SK-N-SH (cell line): ENCODE data around the gene UTP3. TPM values are rescaled to one million over a fixed set of nuclear protein-coding genes. Genes with fewer than 3 reads are reported as not detected.
A peak's percentile ranks its signal among the peaks of the same experiment; 100 is the strongest.

Source experiments
- CTCF ChIA-PET: fragments of 300-600, 350-600 bp; formaldehyde crosslinking; extraction: SDS; loops from one replicate; lab custom pipeline; 2021; lab: Yijun Ruan, JAX
- POLR2A ChIA-PET: fragments of 350-600 bp; sonication (Branson Sonifier 250); formaldehyde crosslinking; extraction: SDS; loops from one replicate; lab custom pipeline; 2020; ENCODE audit warnings: antibody characterized with exemption, inconsistent platforms; lab: Yijun Ruan, JAX
- DNase-seq: peaks from one replicate; pipeline ENCODE4 v3.0.0; 2012
- H2AFZ ChIP-seq: fragments of 200-600 bp; sonication (generic); 2 replicates; pipeline ENCODE4 v1.8.1; 2016; ENCODE audit warnings: antibody characterized with exemption, mild to moderate bottlenecking, low read depth
- H3F3A ChIP-seq: fragments of 200-600 bp; sonication (generic); replicated peaks from 2 replicates; pipeline ENCODE3; 2016; ENCODE audit warnings: antibody characterized with exemption, mild to moderate bottlenecking; ENCODE audit not compliant: insufficient read depth
- H3K27ac ChIP-seq, 2 experiments: fragments of 200-500 bp in 1 of 2; fragments of 200-600 bp in 1 of 2; sonication (Bioruptor generic) in 1 of 2; sonication (generic), shearing (Covaris generic) in 1 of 2; 2 replicates each; pipeline versions ENCODE4 v1.5.1 to v1.6.1; 2014 to 2016; ENCODE audit warnings: low read depth in 2 of 2, inconsistent platforms in 1 of 2, low read length in 1 of 2, mild to moderate bottlenecking in 1 of 2, mixed read lengths in 1 of 2
- H3K27me3 ChIP-seq: fragments of 200-600 bp; sonication (generic), shearing (Covaris generic); 2 replicates; pipeline ENCODE4 v1.6.1; 2016; ENCODE audit warnings: mixed run types; ENCODE audit not compliant: insufficient read depth
- H3K36me3 ChIP-seq, 2 experiments: fragments of 200-500 bp in 1 of 2; fragments of 200-600 bp in 1 of 2; sonication (Bioruptor generic) in 1 of 2; sonication (generic) in 1 of 2; replicated peaks in 1 of 2; 2 replicates each; pipeline versions ENCODE3 to v1.5.1; 2014 to 2016; ENCODE audit warnings: low read length in 1 of 2, mild to moderate bottlenecking in 1 of 2; ENCODE audit not compliant: insufficient read depth in 2 of 2, control insufficient read depth in 1 of 2
- H3K4me1 ChIP-seq, 2 experiments: fragments of 200-500 bp in 1 of 2; fragments of 200-600 bp in 1 of 2; sonication (Bioruptor generic) in 1 of 2; sonication (generic), shearing (Covaris generic) in 1 of 2; 2 replicates each; pipeline versions ENCODE4 v1.5.1 to v1.6.1; 2014 to 2016; ENCODE audit warnings: low read depth in 1 of 2, low read length in 1 of 2, mixed run types in 1 of 2; ENCODE audit not compliant: insufficient read depth in 2 of 2, control insufficient read depth in 1 of 2
- H3K4me2 ChIP-seq: fragments of 200-600 bp; sonication (generic), shearing (Covaris generic); 2 replicates; pipeline ENCODE4 v1.6.1; 2017; ENCODE audit warnings: mixed run types
- H3K4me3 ChIP-seq, 2 experiments: fragments of 200-500 bp in 1 of 2; fragments of 200-600 bp in 1 of 2; sonication (Bioruptor generic) in 1 of 2; sonication (generic), shearing (Covaris generic) in 1 of 2; 2 replicates each; pipeline versions ENCODE4 v1.5.1 to v1.8.1; 2014 to 2016; ENCODE audit warnings: low read depth in 2 of 2, inconsistent platforms in 1 of 2, low read length in 1 of 2, mild to moderate bottlenecking in 1 of 2, mixed read lengths in 1 of 2, moderate library complexity in 1 of 2
- H3K79me2 ChIP-seq: fragments of 200-600 bp; sonication (generic); 2 replicates; pipeline ENCODE4 v1.8.1; 2017; ENCODE audit warnings: mild to moderate bottlenecking; ENCODE audit not compliant: insufficient read depth
- H3K9ac ChIP-seq: fragments of 200-600 bp; sonication (generic); 2 replicates; pipeline ENCODE4 v1.6.1; 2017; ENCODE audit warnings: mixed run types
- H3K9me2 ChIP-seq: fragments of 200-600 bp; sonication (generic); 2 replicates; pipeline ENCODE4 v1.6.1; 2017; ENCODE audit warnings: mixed run types
- H3K9me3 ChIP-seq: fragments of 200-600 bp; sonication (generic); 2 replicates; pipeline ENCODE4 v1.6.1; 2017; ENCODE audit warnings: mixed run types, mild to moderate bottlenecking, moderate library complexity
- H4K20me1 ChIP-seq: fragments of 200-600 bp; sonication (generic); 2 replicates; pipeline ENCODE4 v1.6.1; 2017; ENCODE audit warnings: mild to moderate bottlenecking, mixed run types; ENCODE audit not compliant: insufficient read depth
- CHD2 ChIP-seq: fragments of 150-350 bp; IDR thresholded peaks from 2 replicates; pipeline ENCODE4 v1.6.1; 2018; ENCODE audit warnings: low read length; ENCODE audit not compliant: partially characterized antibody
- CTCF ChIP-seq: fragments of 200-600 bp; sonication (generic); IDR thresholded peaks from 2 replicates; pipeline ENCODE4 v1.6.1; 2017; ENCODE audit warnings: antibody characterized with exemption, mild to moderate bottlenecking, moderate library complexity
- ELF1 ChIP-seq: IDR thresholded peaks from 2 replicates; pipeline ENCODE4 v1.4.0; 2012
- EZH2phosphoT487 ChIP-seq: fragments of 200-600 bp; sonication (generic); IDR thresholded peaks from 2 replicates; pipeline ENCODE4 v1.6.1; 2017; ENCODE audit warnings: low read depth, mixed run types, mild to moderate bottlenecking, antibody characterized with exemption, moderate library complexity, borderline replicate concordance
- FOXM1 ChIP-seq: IDR thresholded peaks from 2 replicates; pipeline ENCODE4 v1.4.0; 2012; ENCODE audit warnings: low read depth, mild to moderate bottlenecking
- GABPA ChIP-seq: IDR thresholded peaks from 2 replicates; pipeline ENCODE4 v1.4.0; 2012; ENCODE audit warnings: low read depth, mild to moderate bottlenecking
- GATA2 ChIP-seq: sonication (generic); formaldehyde crosslinking; IDR thresholded peaks from 2 replicates; pipeline ENCODE4 v1.5.0; 2020; ENCODE audit warnings: mild to moderate bottlenecking, missing genetic modification reagents
- IRF3 ChIP-seq: fragments of 150-350 bp; IDR thresholded peaks from 2 replicates; pipeline ENCODE4 v1.6.1; 2016; ENCODE audit warnings: mild to moderate bottlenecking, low read depth, low read length
- JUND ChIP-seq: IDR thresholded peaks from 2 replicates; pipeline ENCODE4 v1.4.0; 2012
- MAX ChIP-seq: IDR thresholded peaks from 2 replicates; pipeline ENCODE4 v1.4.0; 2012; ENCODE audit warnings: low read depth
- MEF2A ChIP-seq: IDR thresholded peaks from 2 replicates; pipeline ENCODE4 v1.4.0; 2012; ENCODE audit warnings: low read depth, borderline replicate concordance
- NFIC ChIP-seq: IDR thresholded peaks from 2 replicates; pipeline ENCODE4 v1.4.0; 2012; ENCODE audit warnings: borderline replicate concordance
- NRF1 ChIP-seq: IDR thresholded peaks from 2 replicates; pipeline ENCODE4 v1.6.1; 2012; ENCODE audit warnings: low read depth, mild to moderate bottlenecking, low read length
- POLR2AphosphoS5 ChIP-seq: IDR thresholded peaks from 2 replicates; pipeline ENCODE4 v1.6.1; 2012; ENCODE audit warnings: low read depth, low read length
- RCOR1 ChIP-seq: fragments of 150-350 bp; IDR thresholded peaks from 2 replicates; pipeline ENCODE4 v1.6.1; 2017; ENCODE audit warnings: antibody characterized with exemption, low read length
- RFX5 ChIP-seq: IDR thresholded peaks from 2 replicates; pipeline ENCODE4 v1.6.1; 2012; ENCODE audit warnings: mild to moderate bottlenecking, improper control_type of control experiment, low read length
- SMC3 ChIP-seq: IDR thresholded peaks from 2 replicates; pipeline ENCODE4 v1.6.1; 2012; ENCODE audit warnings: low read depth, low read length, improper control_type of control experiment
- TAF1 ChIP-seq: IDR thresholded peaks from 2 replicates; pipeline ENCODE4 v1.6.1; 2012; ENCODE audit warnings: low read depth, mild to moderate bottlenecking, low read length, moderate library complexity, borderline replicate concordance
- TEAD4 ChIP-seq: IDR thresholded peaks from 2 replicates; pipeline ENCODE4 v1.4.0; 2012; ENCODE audit warnings: mild to moderate bottlenecking, borderline replicate concordance; ENCODE audit not compliant: insufficient read depth
- YY1 ChIP-seq: IDR thresholded peaks from 2 replicates; pipeline ENCODE4 v1.4.0; 2012; ENCODE audit warnings: low read depth, mild to moderate bottlenecking
- ZBTB33 ChIP-seq: IDR thresholded peaks from 2 replicates; pipeline ENCODE4 v1.4.0; 2012; ENCODE audit warnings: low read depth, borderline replicate concordance
- WGBS: methylation state at CpG from one replicate; pipeline ENCODE4 v1.1.6; 2017; ENCODE audit warnings: low lambda C conversion rate; 5-methylcytosine and 5-hydroxymethylcytosine counted together
- polyA plus RNA-seq, 3 experiments: library from polyadenylated mRNA; depleted of rRNA; stranded (reverse); fragments of >200 nt; gene quantifications; 2 replicates each; pipeline ENCODE4 v1.2.3, GENCODE V29; 2012

The UTP3 gene
- polyA plus RNA-seq, 1 of the 3 experiments (the other 2 are of a cell fraction) = 36.9 TPM

- WGBS = 74% methylated on average over 6 of the region's 6 CpGs
These were observed 11.7 kb upstream of the UTP3 start for GRCh38 chr4:70676554-70677090.

GRCh38 chr4:70678383-70678999 lies 9.8 kb upstream of the UTP3 start:
- CTCF ChIA-PET = interaction anchor here (0.9 to 1.2 kb wide), 2 partner anchors 10 to 26 kb away, joined by 3 read pairs; no protein-coding TSS in a partner anchor
- DNase-seq = no peak
- no peak overlapping the region for H3K9ac ChIP-seq
- H3K27ac ChIP-seq = no peak overlapping the region
- no peaks in the 10 kb centered on the region for H3F3A ChIP-seq
- POLR2A ChIA-PET = no interaction called here
- no peaks in the 10 kb centered on the region for H3K36me3 ChIP-seq
- no peaks in the 10 kb centered on the region for H3K9me3 ChIP-seq
- no peaks in the 10 kb centered on the region for H4K20me1 ChIP-seq
- TF ChIP-seq RFX5 (no peak), IRF3 (no peak), MEF2A (no peak), NRF1 (no peak), NFIC (no peak), CTCF (no peak), EZH2phosphoT487 (no peak), YY1 (no peak), POLR2AphosphoS5 (no peak), CHD2 (no peak), GABPA (no peak), TEAD4 (no peak), TAF1 (no peak), RCOR1 (no peak), ZBTB33 (no peak), SMC3 (no peak), FOXM1 (no peak), GATA2 (no peak), ELF1 (no peak), JUND (no peak)
- H3K4me3 ChIP-seq = no peak overlapping the region
- 42% methylated on average over 1 of the region's 1 CpG for WGBS
- no peaks in the 10 kb centered on the region for H3K9me2 ChIP-seq
- no peaks in the 10 kb centered on the region; the same call in 1 of the 2 replicates for H3K27me3 ChIP-seq
- no peaks in the 10 kb centered on the region for H3K4me1 ChIP-seq
- no peak overlapping the region for H3K4me2 ChIP-seq
- H2AFZ ChIP-seq = no peak overlapping the region
- no peaks in the 10 kb centered on the region for H3K79me2 ChIP-seq

More at GRCh38 chr4:70676554-70677090, 11.7 kb upstream of the UTP3 start:
- H3K27me3 ChIP-seq = no peaks in the 10 kb centered on the region; the same call in 1 of the 2 replicates
- TF ChIP-seq MAX (no peak), ELF1 (no peak), TAF1 (no peak), FOXM1 (no peak), RCOR1 (no peak)
- TF ChIP-seq, all 33 proteins: peak for 0
- H3K4me2 ChIP-seq = no peak overlapping the region
- H3K9ac ChIP-seq = no peak overlapping the region
- no peak for DNase-seq
- no peaks in the 10 kb centered on the region for H3K36me3 ChIP-seq
- H4K20me1 ChIP-seq = no peaks in the 10 kb centered on the region
- CTCF ChIA-PET = interaction anchor here (0.9 kb wide), 1 partner anchor 25 kb away, joined by 3 read pairs; no protein-coding TSS in a partner anchor
- no peaks in the 10 kb centered on the region for H3K79me2 ChIP-seq
- H2AFZ ChIP-seq = peak overlapping the region; percentile 39; the same call in 1 of the 2 replicates
- POLR2A ChIA-PET = no interaction called here
- H3F3A ChIP-seq = no peaks in the 10 kb centered on the region
- no peaks in the 10 kb centered on the region for H3K9me3 ChIP-seq
- no peaks in the 10 kb centered on the region for H3K4me1 ChIP-seq
- H3K27ac ChIP-seq = no peak overlapping the region
- H3K4me3 ChIP-seq = no peak overlapping the region
- H3K9me2 ChIP-seq = no peaks in the 10 kb centered on the region
